AG04450 (cell line): ENCODE measurements around the gene LARGE1. TPM values are rescaled to one million over a fixed set of nuclear protein-coding genes. Genes with fewer than 3 reads are reported as not detected.

Experiments
- CTCF ChIA-PET: fragments of 300-600, 350-600 bp; formaldehyde crosslinking; extraction: SDS; loops from one replicate; lab custom pipeline; 2022; ENCODE audit warnings: antibody characterized with exemption, inconsistent platforms; lab: Charles Lee
- POLR2A ChIA-PET: fragments of 350-600 bp; formaldehyde crosslinking; extraction: SDS; loops from one replicate; lab custom pipeline; 2021; ENCODE audit warnings: antibody characterized with exemption, inconsistent platforms; lab: Yijun Ruan, JAX
- DNase-seq: peaks from one replicate; pipeline ENCODE4 v3.0.0-alpha.2; 2011; ENCODE audit warnings: low read depth, low spot score
- H3K27ac ChIP-seq: one replicate; pipeline ENCODE4 v1.5.1; 2012; ENCODE audit warnings: low read depth, low read length, control low read depth
- H3K27me3 ChIP-seq: one replicate; pipeline ENCODE4 v1.6.0; 2012; ENCODE audit warnings: low read length; ENCODE audit not compliant: control insufficient read depth, insufficient read depth
- H3K4me3 ChIP-seq: 2 replicates; pipeline ENCODE4 v1.5.1; 2011; ENCODE audit warnings: mild to moderate bottlenecking, low read depth, low read length, control low read depth
- H3K9me3 ChIP-seq: 2 replicates; pipeline ENCODE4 v1.5.1; 2012; ENCODE audit warnings: low read length; ENCODE audit not compliant: control insufficient read depth, insufficient read depth
- CTCF ChIP-seq: IDR thresholded peaks from 2 replicates; pipeline ENCODE4 v1.5.1; 2011; ENCODE audit warnings: low read depth, low read length, control low read depth, inconsistent platforms
- polyA plus RNA-seq: library from polyadenylated mRNA; depleted of rRNA; stranded (reverse); fragments of >200 nt; gene quantifications from 2 replicates; pipeline ENCODE4 v1.2.3, GENCODE V29; 2011

The LARGE1 gene
- polyA plus RNA-seq, 1 experiment: 8.4 TPM

DNA sequence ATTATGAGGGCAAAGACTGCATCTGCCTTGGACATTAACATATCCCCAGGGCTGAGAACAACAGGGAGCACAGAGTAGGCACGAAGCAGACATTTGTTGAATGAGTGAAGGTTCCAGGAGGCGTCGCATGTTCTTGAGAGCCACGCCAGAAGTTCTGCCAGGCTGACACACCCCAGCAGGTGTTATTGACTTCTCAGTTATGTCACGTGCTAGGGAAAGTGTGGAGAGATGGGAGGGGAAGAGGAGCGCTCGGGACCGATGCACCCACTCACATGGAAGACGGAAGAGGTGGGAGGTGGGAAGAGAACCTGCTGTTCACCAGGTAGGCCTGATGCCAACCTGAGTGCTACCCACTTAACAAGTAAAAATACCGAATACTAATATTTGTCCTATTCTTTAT lies 232.8 kb downstream of the LARGE1 start:
- no peak overlapping the region for H3K27ac ChIP-seq
- no peak for DNase-seq
- no peaks in the 10 kb centered on the region for H3K27me3 ChIP-seq
- no peaks in the 10 kb centered on the region for H3K9me3 ChIP-seq
- TF ChIP-seq CTCF: no peak
- no peak overlapping the region for H3K4me3 ChIP-seq
- ChIA-PET CTCF (interaction anchor here (1.3 kb wide), 1 partner anchor 236 kb away, joined by 4 read pairs; no protein-coding TSS in a partner anchor), POLR2A (no interaction called here)

DNA sequence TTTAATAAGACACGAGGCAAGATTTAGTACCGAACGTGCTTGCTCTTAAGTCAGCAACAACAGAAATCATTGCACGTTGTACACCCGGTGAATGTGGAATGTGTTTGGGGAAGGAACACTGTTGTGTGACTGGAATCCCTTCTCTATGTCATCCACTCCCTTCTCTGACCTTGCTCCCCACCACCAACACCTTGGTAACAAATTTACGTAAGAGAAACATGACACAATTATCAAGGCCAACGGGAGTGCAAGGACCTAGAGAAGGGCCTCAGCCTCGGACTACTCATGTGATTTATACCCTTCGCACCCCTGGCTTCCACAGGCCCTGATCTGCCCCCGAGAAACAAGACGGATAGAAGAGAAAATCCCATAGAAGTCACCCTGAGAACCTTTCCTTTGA lies 236.2 kb downstream of the LARGE1 start:
- TF ChIP-seq CTCF: no peak
- ChIA-PET POLR2A (no interaction called here), CTCF (no interaction called here)
- DNase-seq: no peak
- Histone ChIP-seq H3K27me3 (no peaks in the 10 kb centered on the region), H3K27ac (no peak overlapping the region), H3K4me3 (no peak overlapping the region), H3K9me3 (no peaks in the 10 kb centered on the region)

GRCh38 chr22:33682927-33683326 lies 237.3 kb downstream of the LARGE1 start:
- H3K27ac ChIP-seq: no peak overlapping the region
- H3K9me3 ChIP-seq: no peaks in the 10 kb centered on the region
- no peak overlapping the region for H3K4me3 ChIP-seq
- ChIA-PET POLR2A (no interaction called here), CTCF (no interaction called here)
- no peak for TF ChIP-seq CTCF
- no peaks in the 10 kb centered on the region for H3K27me3 ChIP-seq
- no peak for DNase-seq

- no peak overlapping the region for H3K27ac ChIP-seq
- POLR2A ChIA-PET: no interaction called here
Observed at GRCh38 chr22:33680632-33681031, 239.6 kb downstream of the LARGE1 start.

DNA sequence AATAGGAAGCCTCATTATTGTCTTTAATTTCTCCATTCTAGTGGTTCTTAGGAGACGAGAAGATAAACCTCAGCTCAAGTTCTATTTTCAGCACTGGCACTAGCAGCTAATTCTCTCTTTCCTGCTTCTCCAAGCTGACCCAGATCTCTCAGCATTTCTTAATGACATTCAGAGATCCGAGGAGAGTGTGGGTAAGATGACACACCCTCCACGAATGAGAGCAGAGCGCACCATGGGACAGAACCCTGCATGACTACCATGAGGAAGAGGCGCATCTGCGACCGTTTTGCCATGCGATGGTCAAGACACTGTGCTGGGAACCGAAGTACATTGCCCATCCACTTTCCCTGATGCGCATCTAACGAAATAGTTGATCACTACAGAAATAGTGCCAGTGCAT lies 241.8 kb downstream of the LARGE1 start:
- Histone ChIP-seq H3K27ac (no peak overlapping the region), H3K9me3 (no peaks in the 10 kb centered on the region), H3K27me3 (no peaks in the 10 kb centered on the region), H3K4me3 (no peak overlapping the region)
- CTCF ChIA-PET: no interaction called here
- POLR2A ChIA-PET: no interaction called here
- DNase-seq: no peak
- TF ChIP-seq CTCF: no peak

More at GRCh38 chr22:33680632-33681031, 239.6 kb downstream of the LARGE1 start:
- DNase-seq: no peak
- CTCF ChIA-PET: no interaction called here
- Histone ChIP-seq H3K9me3 (no peaks in the 10 kb centered on the region), H3K4me3 (no peak overlapping the region), H3K27me3 (no peaks in the 10 kb centered on the region)
- TF ChIP-seq CTCF: no peak
